GM03348 (cell line): ENCODE data around the gene PCDH9.
A peak's percentile ranks its signal among the peaks of the same experiment; 100 is the strongest.

Experiments
- DNase-seq: peaks from one replicate; pipeline ENCODE4 v3.0.0; 2012; ENCODE audit warnings: low spot score

The PCDH9 gene

GRCh38 chr13:66751691-66752090 lies 478.4 kb downstream of the PCDH9 start:
- no peak for DNase-seq

- DNase-seq, result no peak
These were observed 481.4 kb downstream of the PCDH9 start for GRCh38 chr13:66748712-66749111.

GRCh38 chr13:66745307-66745706 lies 484.8 kb downstream of the PCDH9 start:
- DNase-seq, result no peak

- no peak for DNase-seq
These were observed 506.6 kb downstream of the PCDH9 start for GRCh38 chr13:66723576-66723975.

- no peak for DNase-seq
These were observed 513.6 kb downstream of the PCDH9 start for GRCh38 chr13:66716538-66716937.

- DNase-seq, result peak; percentile 3
These were observed 515.3 kb downstream of the PCDH9 start for GRCh38 chr13:66714795-66715194.

- no peak for DNase-seq
These were observed 526.0 kb downstream of the PCDH9 start for GRCh38 chr13:66704110-66704509.

GRCh38 chr13:66703597-66703996 lies 526.5 kb downstream of the PCDH9 start:
- DNase-seq, result no peak

- DNase-seq, result no peak
These were observed 530.0 kb downstream of the PCDH9 start for GRCh38 chr13:66700117-66700601.

- DNase-seq, result no peak
These were observed 536.5 kb downstream of the PCDH9 start for GRCh38 chr13:66693656-66694055.

GRCh38 chr13:66691149-66691548 lies 539.0 kb downstream of the PCDH9 start:
- DNase-seq, result no peak

GRCh38 chr13:66689628-66690027 lies 540.5 kb downstream of the PCDH9 start:
- DNase-seq, result no peak

- DNase-seq, result no peak
These were observed 541.0 kb downstream of the PCDH9 start for GRCh38 chr13:66689037-66689619.

- no peak for DNase-seq
These were observed 548.7 kb downstream of the PCDH9 start for GRCh38 chr13:66681403-66681802.

GRCh38 chr13:66680031-66680430 lies 550.1 kb downstream of the PCDH9 start:
- no peak for DNase-seq

- no peak for DNase-seq
These were observed 554.5 kb downstream of the PCDH9 start for GRCh38 chr13:66675620-66676019.

- peak; percentile 62 for DNase-seq
These were observed 556.7 kb downstream of the PCDH9 start for GRCh38 chr13:66673401-66673800.

GRCh38 chr13:66665991-66666390 lies 564.1 kb downstream of the PCDH9 start:
- DNase-seq, result peak; percentile 51

- no peak for DNase-seq
These were observed 566.4 kb downstream of the PCDH9 start for GRCh38 chr13:66663711-66664110.

GRCh38 chr13:66663206-66663605 lies 566.9 kb downstream of the PCDH9 start:
- no peak for DNase-seq

GRCh38 chr13:66661336-66661735 lies 568.8 kb downstream of the PCDH9 start:
- no peak for DNase-seq

GRCh38 chr13:66660468-66660813 lies 569.7 kb downstream of the PCDH9 start:
- no peak for DNase-seq

GRCh38 chr13:66659701-66660467 lies 570.3 kb downstream of the PCDH9 start:
- peak; percentile 15 for DNase-seq

- DNase-seq, result no peak
These were observed 570.9 kb downstream of the PCDH9 start for GRCh38 chr13:66659286-66659685.
